Thyroid gland (tissue), 4 donors: ENCODE measurements around the gene PRR5. TPM values are rescaled to one million over a fixed set of nuclear protein-coding genes. Genes with fewer than 3 reads are reported as not detected.

Experiments used
- DNase-seq, 2 donors: peaks; one replicate each; pipeline ENCODE4 v3.0.0-alpha.2; 2019
- H3K27ac ChIP-seq, 3 donors: fragments of 200-600 bp; sonication (generic); 1 replicate in 2 of 3; 2 replicates in 1 of 3; pipeline ENCODE4 v1.5.1; 2016 to 2019; ENCODE audit warnings: mild to moderate bottlenecking in 1 of 3, moderate library complexity in 1 of 3
- H3K27me3 ChIP-seq: fragments of 200-600 bp; sonication (generic); one replicate; pipeline ENCODE4 v1.5.1; 2019
- H3K36me3 ChIP-seq, 2 donors: fragments of 200-600 bp; sonication (generic); one replicate each; pipeline ENCODE4 v1.5.1; 2016 to 2019
- H3K4me1 ChIP-seq, 2 donors: fragments of 200-600 bp; sonication (generic); one replicate each; pipeline ENCODE4 v1.5.1; 2017 to 2019
- H3K4me3 ChIP-seq, 3 donors: fragments of 200-600 bp; sonication (generic); replicated peaks in 1 of 3; 1 replicate in 2 of 3; 2 replicates in 1 of 3; pipeline ENCODE4 v1.5.1; 2016; ENCODE audit warnings: mild to moderate bottlenecking in 1 of 3
- H3K9me3 ChIP-seq: fragments of 200-600 bp; sonication (generic); one replicate; pipeline ENCODE4 v1.5.1; 2017
- CTCF ChIP-seq, 6 experiments: fragments of 200-600 bp in 3 of 6; fragments of 450-650 bp in 3 of 6; sonication (generic) in 3 of 6; IDR thresholded peaks; one replicate each; pipeline ENCODE4 v1.5.1; 2016 to 2019; ENCODE audit warnings: antibody characterized with exemption in 6 of 6, mild to moderate bottlenecking in 2 of 6, inconsistent platforms in 1 of 6, moderate library complexity in 1 of 6
- POLR2A ChIP-seq, 2 donors: fragments of 450-650 bp; IDR thresholded peaks; one replicate each; pipeline ENCODE4 v1.6.1; 2017; ENCODE audit warnings: antibody characterized with exemption in 2 of 2, mild to moderate bottlenecking in 2 of 2, moderate library complexity in 1 of 2
- whole genome bisulfite sequencing, 2 donors: methylation state at CpG; one replicate each; pipeline ENCODE4 v1.1.5; 2017; 5-methylcytosine and 5-hydroxymethylcytosine counted together
- intact Hi-C: fragments of 100-400 bp; cut with DNase I; formaldehyde crosslinking; loops from one replicate; pipeline ENCODE4 v1.15.1; 2023
- total RNA-seq, 4 donors: library from RNA; depleted of rRNA; stranded (reverse); fragments of >200 nt; gene quantifications; one replicate each; pipeline ENCODE4 v1.2.3, GENCODE V29; 2016

Gene PRR5
- total RNA-seq, 4 donors from 2014 or later, result 17.3 to 31.8 (median 26.9) TPM

GRCh38 chr22:44680481-44680894, 21.5 kb upstream of the PRR5 start:
- no peak for TF ChIP-seq CTCF (IDR thresholded peaks at IDR 0.05)
- TF ChIP-seq POLR2A (IDR thresholded peaks at IDR 0.05), result no peak
- Histone ChIP-seq H3K27me3 (no peaks in the 10 kb centered on the region), H3K36me3 (no peaks in the 10 kb centered on the region), H3K4me1 (peaks cover 0 to 5% of the 10 kb centered on the region in 2 donors), H3K4me3 (no peak overlapping the region), H3K9me3 (no peaks in the 10 kb centered on the region), H3K27ac (no peak overlapping the region)
- DNase-seq, result no peak
- WGBS, 2 donors, result 49 to 79% methylated on average over 3 to 7 of the region's 7 CpGs
- intact Hi-C loops, result no loop called here

- 57 to 63% methylated on average over 11 of the region's 11 CpGs for WGBS, 2 donors
- Histone ChIP-seq H3K4me1 (peaks cover 0 to 5% of the 10 kb centered on the region in 2 donors), H3K27me3 (no peaks in the 10 kb centered on the region), H3K9me3 (no peaks in the 10 kb centered on the region), H3K36me3 (no peaks in the 10 kb centered on the region), H3K4me3 (no peak overlapping the region), H3K27ac (no peak overlapping the region)
- DNase-seq, result no peak
- intact Hi-C loops, result no loop called here
- no peak for TF ChIP-seq POLR2A (IDR thresholded peaks at IDR 0.05)
- no peak for TF ChIP-seq CTCF (IDR thresholded peaks at IDR 0.05)
These were observed 19.3 kb upstream of the PRR5 start for GRCh38 chr22:44682556-44683168.

GRCh38 chr22:44683237-44683636, 18.8 kb upstream of the PRR5 start:
- 86% methylated on average over 3 of the region's 5 CpGs; no CpG with 5 or more reads in 1 of the 2 donors for WGBS, 2 donors
- TF ChIP-seq POLR2A (IDR thresholded peaks at IDR 0.05) (no peak), CTCF (IDR thresholded peaks at IDR 0.05) (no peak)
- no peaks in the 10 kb centered on the region for H3K27me3 ChIP-seq
- no peaks in the 10 kb centered on the region for H3K36me3 ChIP-seq
- H3K4me3 ChIP-seq, result no peak overlapping the region
- intact Hi-C loops, result no loop called here
- peaks cover 0 to 5% of the 10 kb centered on the region in 2 donors for H3K4me1 ChIP-seq
- no peaks in the 10 kb centered on the region for H3K9me3 ChIP-seq
- DNase-seq, result no peak
- no peak overlapping the region for H3K27ac ChIP-seq

GRCh38 chr22:44683881-44684280, 18.1 kb upstream of the PRR5 start:
- intact Hi-C loops, result no loop called here
- no peak overlapping the region for H3K27ac ChIP-seq
- TF ChIP-seq CTCF (IDR thresholded peaks at IDR 0.05) (no peak), POLR2A (IDR thresholded peaks at IDR 0.05) (no peak)
- H3K4me3 ChIP-seq, result no peak overlapping the region
- peaks cover 0 to 5% of the 10 kb centered on the region in 2 donors for H3K4me1 ChIP-seq
- DNase-seq, result no peak
- no peaks in the 10 kb centered on the region for H3K27me3 ChIP-seq
- H3K36me3 ChIP-seq, result no peaks in the 10 kb centered on the region
- H3K9me3 ChIP-seq, result no peaks in the 10 kb centered on the region
- WGBS, 2 donors, result 76 to 95% methylated on average over 3 to 5 of the region's 8 CpGs

- Histone ChIP-seq H3K4me1 (peaks cover 0 to 5% of the 10 kb centered on the region in 2 donors), H3K27me3 (no peaks in the 10 kb centered on the region), H3K4me3 (no peak overlapping the region), H3K9me3 (no peaks in the 10 kb centered on the region), H3K36me3 (no peaks in the 10 kb centered on the region), H3K27ac (no peak overlapping the region)
- WGBS, 2 donors, result 24 to 47% methylated on average over 12 to 14 of the region's 23 CpGs
- DNase-seq, result peak; percentile 74 to 76
- peak; percentile 77 to 93 (median 88) for TF ChIP-seq CTCF (IDR thresholded peaks at IDR 0.05)
- TF ChIP-seq POLR2A (IDR thresholded peaks at IDR 0.05), result no peak
- intact Hi-C loops, result no loop called here
These were observed 17.3 kb upstream of the PRR5 start for GRCh38 chr22:44684506-44685383.
